C1 segment of cervical spinal cord (tissue), 14 donors: ENCODE data around the gene ZMIZ1.

Experiments
- DNase-seq, 14 donors: peaks; one replicate each; lab custom pipeline; 2025; lab: John Stamatoyannopoulos, UW

ZMIZ1 gene

DNA sequence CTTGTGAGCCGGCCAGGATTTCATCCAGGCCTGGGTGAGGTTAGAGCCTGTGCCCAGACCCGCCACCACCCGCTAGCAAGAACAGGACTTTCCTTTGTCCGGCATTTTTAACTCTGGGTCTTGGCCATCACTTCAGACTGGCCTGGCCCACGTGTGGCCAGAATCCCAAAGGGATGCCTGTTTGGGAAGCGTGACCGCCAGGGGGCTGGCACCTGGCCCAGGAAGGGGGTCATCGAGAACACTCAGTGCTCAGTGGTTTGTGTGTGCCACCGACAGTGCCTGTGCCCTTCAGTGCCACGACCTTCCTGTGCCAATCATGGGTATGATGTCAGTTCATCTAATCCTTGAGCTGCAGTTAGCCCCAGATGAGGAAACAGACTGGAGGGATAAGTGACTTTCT is 85.0 kb downstream of the ZMIZ1 start:
- peak in 8 of 14 donors; percentile 35 to 80 (median 53) for DNase-seq

- DNase-seq, result no peak
Observed at GRCh38 chr10:79155301-79156081, 86.7 kb downstream of the ZMIZ1 start.

GRCh38 chr10:79156334-79157274 is 87.8 kb downstream of the ZMIZ1 start:
- no peak for DNase-seq

- DNase-seq, result no peak
Observed at GRCh38 chr10:79158004-79158340, 89.2 kb downstream of the ZMIZ1 start.

DNA sequence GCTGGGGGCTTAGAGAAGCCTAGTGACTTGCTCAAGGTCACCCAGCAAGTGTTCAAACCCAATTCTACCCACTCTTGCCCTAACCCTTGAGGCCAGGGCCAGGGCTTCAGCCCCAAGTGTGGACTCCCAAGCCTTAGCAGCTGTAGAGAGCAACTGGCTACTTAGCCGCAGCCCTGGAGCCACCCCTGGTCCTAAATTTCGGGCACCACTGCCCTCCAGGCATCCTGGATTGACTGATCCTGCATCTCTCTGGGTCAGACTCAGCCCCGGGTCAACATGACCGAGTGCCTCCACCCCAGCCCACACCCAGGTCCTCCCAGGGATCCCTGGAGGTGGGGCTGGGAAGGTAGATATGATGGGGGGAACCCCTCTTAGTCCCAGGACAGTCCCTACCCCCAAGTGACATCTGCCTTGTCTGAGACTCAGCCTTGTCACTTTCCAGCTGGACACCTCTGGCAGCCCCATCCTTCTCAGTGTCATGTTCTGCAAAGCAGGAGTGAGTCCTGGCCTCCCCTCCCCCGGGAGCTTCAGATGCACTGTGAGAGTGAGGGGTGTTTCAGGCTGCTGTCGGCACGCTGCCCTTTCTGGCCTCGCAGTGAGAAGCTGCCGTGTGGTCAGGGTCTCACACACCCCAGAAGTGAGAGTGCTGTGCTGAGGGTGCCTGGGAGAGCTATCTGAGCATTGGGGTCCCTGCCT is 89.8 kb downstream of the ZMIZ1 start:
- no peak for DNase-seq

- no peak for DNase-seq
Observed at GRCh38 chr10:79159141-79159651, 90.4 kb downstream of the ZMIZ1 start.

GRCh38 chr10:79159785-79160184 is 91.0 kb downstream of the ZMIZ1 start:
- peak in 2 of 14 donors; percentile 29 to 74 for DNase-seq

DNA sequence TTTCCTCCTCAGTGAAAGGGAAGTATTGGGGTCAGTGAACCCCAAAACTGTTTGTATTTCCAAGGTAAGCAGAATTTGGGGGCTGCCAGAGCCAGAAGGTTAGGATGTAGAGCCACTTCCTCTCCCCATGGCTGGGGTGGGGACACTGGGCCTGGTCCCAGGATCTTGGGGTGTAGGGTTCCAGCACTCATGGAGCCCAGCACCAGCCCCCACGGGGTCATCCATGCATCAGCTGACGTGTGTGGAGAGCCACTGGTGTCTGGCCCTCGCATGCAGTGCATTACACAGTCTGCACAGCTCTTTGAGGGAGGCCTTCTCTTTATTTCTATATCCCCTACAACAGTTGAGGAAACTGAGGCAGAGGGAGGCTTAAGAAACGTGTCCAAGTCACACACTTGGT is 91.4 kb downstream of the ZMIZ1 start:
- no peak for DNase-seq

DNA sequence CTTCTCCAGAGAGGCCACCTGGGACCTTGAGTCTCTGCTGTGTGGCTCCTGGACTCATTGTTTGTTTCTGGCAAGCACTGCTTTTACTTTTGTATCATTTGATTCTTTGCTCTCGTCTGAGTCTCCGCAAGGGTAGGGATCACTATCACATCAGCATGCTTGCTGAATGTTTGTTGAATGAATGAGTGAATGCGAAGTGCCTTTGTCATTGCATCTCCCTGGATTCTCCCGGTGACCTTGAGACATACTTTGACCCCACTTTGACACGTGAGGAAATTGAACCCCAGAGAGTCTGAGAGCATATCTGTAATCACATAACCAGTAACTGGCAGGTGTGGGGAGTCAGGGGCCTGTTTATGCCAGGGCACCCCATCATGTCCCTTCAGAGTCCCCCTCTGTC is 92.8 kb downstream of the ZMIZ1 start:
- no peak for DNase-seq

- no peak for DNase-seq
Observed at GRCh38 chr10:79162022-79162421, 93.3 kb downstream of the ZMIZ1 start.

- no peak for DNase-seq
Observed at GRCh38 chr10:79162861-79163665, 94.3 kb downstream of the ZMIZ1 start.

DNA sequence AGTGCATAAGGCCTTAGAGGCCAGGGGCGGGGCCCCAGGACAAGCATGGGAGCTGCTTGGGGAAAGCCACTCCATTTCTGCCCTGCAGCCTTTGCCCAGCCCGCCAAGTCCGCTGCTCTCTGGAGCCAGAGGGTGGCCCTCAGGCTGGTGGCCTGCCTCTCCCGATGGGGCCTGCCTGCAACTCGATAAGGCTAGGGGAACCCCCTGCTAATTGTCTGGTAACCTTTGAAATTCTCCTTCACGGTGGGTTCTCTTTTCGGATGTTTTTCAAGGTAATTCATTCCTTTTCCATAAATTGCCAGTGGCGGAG is 94.9 kb downstream of the ZMIZ1 start:
- DNase-seq, result no peak

DNA sequence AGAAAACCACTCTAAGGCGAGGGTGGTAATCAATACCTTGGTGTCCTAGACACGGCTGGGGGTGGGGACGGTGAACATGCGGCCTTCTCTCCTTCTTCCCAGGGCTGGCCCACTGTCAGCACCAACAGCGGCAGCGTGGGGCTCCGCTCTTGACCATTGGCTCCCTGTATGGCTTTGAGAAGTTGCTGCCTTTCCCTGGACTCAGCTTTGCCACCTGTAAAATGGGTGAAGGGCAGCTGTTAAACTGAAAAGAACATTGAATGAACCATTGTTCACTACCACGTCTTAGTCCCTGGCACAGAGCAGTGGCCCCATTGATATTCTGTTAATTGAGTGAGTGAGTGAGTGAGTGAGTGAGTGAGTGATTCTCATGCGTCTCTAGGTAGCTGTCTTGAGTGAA is 95.3 kb downstream of the ZMIZ1 start:
- DNase-seq, result no peak

GRCh38 chr10:79165070-79165778 is 96.5 kb downstream of the ZMIZ1 start:
- peak in 1 of 14 donors; percentile 77 for DNase-seq

DNA sequence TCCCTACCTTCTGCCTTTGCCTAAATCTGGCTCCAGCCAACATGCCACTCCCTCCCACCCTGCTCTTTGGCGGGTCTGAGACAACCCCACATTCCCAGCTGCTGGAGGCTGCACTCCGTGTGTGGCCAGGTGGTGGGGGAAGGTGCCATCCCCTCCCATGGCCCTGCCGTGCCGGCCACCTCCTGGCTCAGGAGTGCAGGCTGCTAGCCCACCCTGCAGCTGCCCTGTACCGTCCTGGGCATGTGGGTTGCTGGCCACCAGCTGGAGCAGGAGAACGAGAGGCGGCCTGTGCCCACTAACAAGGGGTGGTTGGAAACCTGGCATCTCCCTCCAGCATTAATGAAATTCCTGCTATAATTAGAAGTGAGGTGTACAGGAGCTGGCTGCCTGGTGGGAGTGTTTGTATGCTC is 97.6 kb downstream of the ZMIZ1 start:
- peak in 1 of 14 donors; percentile 88 for DNase-seq

GRCh38 chr10:79166741-79167140 is 98.0 kb downstream of the ZMIZ1 start:
- DNase-seq, result peak in 1 of 14 donors; percentile 88

DNA sequence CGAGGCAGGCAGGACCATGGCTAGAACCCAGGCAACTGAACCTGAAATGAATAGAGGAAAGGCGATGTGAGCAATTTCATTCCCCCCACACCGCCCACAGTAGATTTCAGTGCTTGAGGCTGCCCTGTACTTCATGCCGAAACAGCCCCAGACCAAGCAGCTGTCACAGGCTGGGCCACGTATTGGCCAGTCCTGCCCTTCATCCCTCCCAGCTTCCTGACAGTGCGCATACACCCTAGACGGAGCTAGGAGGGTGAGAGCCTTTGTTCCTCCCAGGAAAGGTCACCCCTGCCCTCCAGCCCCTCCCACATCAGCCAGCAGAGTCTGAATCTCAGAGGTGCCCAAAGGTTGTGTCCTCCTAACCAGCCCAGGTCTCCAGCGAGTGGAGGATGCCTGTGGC is 98.8 kb downstream of the ZMIZ1 start:
- DNase-seq, result no peak

DNA sequence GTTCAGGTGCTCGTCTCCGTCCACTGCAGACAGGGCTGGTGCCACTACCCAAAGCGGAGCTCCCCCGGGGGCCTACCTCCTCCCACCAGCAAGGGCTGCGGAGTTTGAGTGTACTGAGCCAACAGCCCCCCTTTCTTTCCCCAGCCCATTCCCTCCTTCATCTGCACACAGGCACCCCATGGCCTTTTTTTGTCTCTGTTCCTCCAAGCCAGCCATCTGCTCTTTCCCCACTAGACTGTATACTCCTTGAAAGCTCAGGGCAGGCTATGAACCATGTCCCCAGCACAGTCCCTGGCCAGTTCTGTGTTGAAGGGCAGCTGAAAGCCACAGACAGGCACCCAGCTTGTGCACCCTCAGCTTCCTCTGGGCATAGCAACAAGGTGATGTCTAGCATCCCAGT is 99.4 kb downstream of the ZMIZ1 start:
- no peak for DNase-seq

DNA sequence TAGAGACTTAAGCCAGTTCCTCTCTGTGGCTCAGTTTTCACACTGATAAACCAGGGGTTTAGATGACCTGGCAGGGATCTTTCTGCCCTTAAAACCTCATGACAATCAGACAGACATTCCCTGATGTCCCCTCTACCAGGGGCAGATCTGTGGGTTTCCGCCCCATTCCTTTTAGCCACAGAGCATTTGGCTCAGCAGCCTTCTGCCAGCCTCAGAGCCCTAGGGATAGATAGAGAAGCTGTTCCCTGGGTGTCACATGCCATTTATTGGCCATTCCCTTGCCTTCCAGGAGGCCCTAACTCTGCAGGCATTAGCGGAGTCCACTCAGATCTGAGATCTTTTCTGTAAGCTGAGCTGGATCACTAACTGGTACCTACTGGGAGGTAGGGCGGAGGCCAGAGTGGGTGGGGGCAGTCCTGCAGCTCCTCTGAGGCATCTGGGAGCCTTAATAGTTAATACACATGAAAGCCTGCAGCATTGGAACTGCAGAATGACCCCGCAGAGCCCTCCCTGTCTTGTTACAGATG is 101.5 kb downstream of the ZMIZ1 start:
- no peak for DNase-seq

DNA sequence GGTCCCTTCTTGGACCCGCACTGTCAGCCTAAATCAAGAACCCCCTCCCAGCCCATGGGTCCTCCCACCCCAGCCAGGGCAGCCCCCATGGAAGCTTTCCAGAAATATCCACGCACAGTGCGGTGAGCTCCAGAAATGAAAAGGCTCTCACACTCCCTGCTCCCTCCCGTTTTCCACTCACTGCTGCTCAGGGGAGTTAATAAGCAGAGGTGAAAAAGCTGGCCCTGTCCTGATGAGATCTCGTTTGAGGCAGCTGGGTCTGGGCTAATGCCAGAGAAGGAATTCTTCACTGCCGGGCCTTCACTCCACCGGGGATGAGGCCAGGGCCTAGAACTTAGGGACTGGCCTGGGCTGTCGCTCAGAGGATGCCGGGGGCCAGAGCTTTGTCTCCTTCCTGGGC is 102.2 kb downstream of the ZMIZ1 start:
- no peak for DNase-seq
